Heart right ventricle (tissue), 16 donors: Measurements from ENCODE around the gene PTCD2. TPM values are rescaled to one million over a fixed set of nuclear protein-coding genes. Genes with fewer than 3 reads are reported as not detected.
"Not testable (repeated sequence)": the region's sequence is repeated elsewhere in the genome, so short reads cannot be mapped to it uniquely, and the experiment has no call there.

Experiments
- ATAC-seq, 8 donors: fragments of 200-7000 bp; cut with Tn5 transposase; one replicate each; pipeline ENCODE4 v1.9.1; 2020; ENCODE audit warnings: mild to moderate bottlenecking in 8 of 8, moderate library complexity in 8 of 8, moderate number of reproducible peaks in 1 of 8
- DNase-seq, 2 donors: peaks; one replicate each; pipeline ENCODE4 v3.0.0-alpha.2; 2020
- H3K27ac ChIP-seq, 10 donors: fragments of 200-600 bp; sonication (generic) in 2 of 10; one replicate each; pipeline versions ENCODE4 v1.5.0 to v1.8.0; 2020 to 2022; ENCODE audit warnings: mild to moderate bottlenecking in 3 of 10
- H3K27me3 ChIP-seq, 7 donors: fragments of 200-600 bp; one replicate each; pipeline ENCODE4 v1.8.0; 2021 to 2022; ENCODE audit warnings: mild to moderate bottlenecking in 2 of 7
- H3K36me3 ChIP-seq, 9 donors: fragments of 200-600 bp; sonication (generic) in 1 of 9; one replicate each; pipeline versions ENCODE4 v1.5.0 to v1.8.0; 2020 to 2022; ENCODE audit warnings: mild to moderate bottlenecking in 2 of 9
- H3K4me1 ChIP-seq, 9 donors: fragments of 200-600 bp; sonication (generic) in 1 of 9; one replicate each; pipeline versions ENCODE4 v1.5.0 to v1.8.0; 2020 to 2022; ENCODE audit warnings: mild to moderate bottlenecking in 4 of 9
- H3K4me3 ChIP-seq, 10 donors: fragments of 200-600 bp; sonication (generic) in 2 of 10; one replicate each; pipeline versions ENCODE4 v1.5.0 to v1.8.0; 2020 to 2022; ENCODE audit warnings: mild to moderate bottlenecking in 7 of 10, moderate library complexity in 2 of 10
- H3K9me3 ChIP-seq, 11 donors: fragments of 200-600 bp in 10 of 11; sonication (generic) in 2 of 11; one replicate each; pipeline versions ENCODE4 v1.5.0 to v1.8.0; 2013 to 2022; ENCODE audit warnings: mild to moderate bottlenecking in 2 of 11, control low read depth in 1 of 11, moderate library complexity in 1 of 11
- CTCF ChIP-seq, 9 donors: fragments of 200-600 bp; sonication (generic) in 2 of 9; IDR thresholded peaks; one replicate each; pipeline versions ENCODE4 v1.5.0 to v1.8.0; 2021 to 2022; ENCODE audit warnings: antibody characterized with exemption in 9 of 9, mild to moderate bottlenecking in 5 of 9, moderate library complexity in 1 of 9
- WGBS, 2 donors: extraction: QIAGEN DNeasy Blood & Tissue Kit; methylation state at CpG; one replicate each; pipeline ENCODE4 v1.1.7; 2013; ENCODE audit warnings: inconsistent platforms in 1 of 2; 5-methylcytosine and 5-hydroxymethylcytosine counted together
- intact Hi-C, 10 donors: fragments of 100-400 bp; cut with DNase I; formaldehyde crosslinking; loops; one replicate each; pipeline versions ENCODE4 v1.11.1 to v1.14.2; 2022
- polyA plus RNA-seq, 2 donors: library from polyadenylated mRNA; stranded (reverse); fragments of 200-250 nt; gene quantifications; one replicate each; pipeline ENCODE4 v1.2.3, GENCODE V29; 2013
- total RNA-seq, 10 donors: library from RNA; stranded (reverse); fragmentation: NEBNext Ultra II Directional in 3 of 10; extraction: Animal tissue kit (Norgen Biotek cat#: 25700) in 3 of 10; gene quantifications; one replicate each; pipeline versions ENCODE4 v1.2.1 to v1.2.4, GENCODE V29; 2021 to 2023
- donor health status: Arrhythmogenic right ventricular cardiomyopathy.
- donor health status: ischemic (EF 13 %, LVEDD 7.1; RV severe dilation, severe dysfunction).
- donor health status: healthy with polysubstance abuse.
- donor health status: DM: no; HTN: yes; CAD: no.
- donor health status: DM: no; HTN: no; CAD: no.
- donor health status: ischemic (EF 25% LVEDD 6.9; RV normal size, moderate dysfunction).
- donor health status: ischemic (EF 25% LVEDD 5.7; RV mildly dilated, moderate dysfunction).
- donor health status: healthy.
- donor health status: DM: yes; HTN: yes; CAD: no.
- donor health status: Ischemic cardiomyopathy.
- donor health status: ischemic (EF 35%, LVEDD 5.7; RV mildly dilated, moderate dysfunction).
- donor health status: nonischemic (EF 11% LVEDD 7.7; RV severe dilation, severe dysfunction).
- donor health status: DM: yes; HTN: yes; CAD: no.
- donor health status: PGD.
- donor health status: ischemic (EF 29% LVEDD 5.4; RV normal size, mild dysfunction).
- donor health status: nonischemic (EF 23%, LVEDD 6.1; RV moderate dilation, normal function).

The PTCD2 gene
- total and polyA plus RNA-seq, 12 donors, result 1.8 to 28.9 (median 20.5) TPM

GRCh38 chr5:72307968-72308852 lies 12.0 kb upstream of the PTCD2 start:
- intact Hi-C loops, result loop anchor here (1.0 to 10.0 kb wide), 13 partner anchors 27 to 526 kb away; no protein-coding TSS in a partner anchor
- peak overlapping the region; percentile 68 to 97 (median 94) for H3K27ac ChIP-seq
- DNase-seq (peak; percentile 97 to 98), ATAC-seq (peak; percentile 98 to 100 (median 99))
- H3K36me3 ChIP-seq, result peaks cover 0 to 44% (median 15%) of the 10 kb centered on the region in 9 donors
- H3K9me3 ChIP-seq, result no peaks in the 10 kb centered on the region
- no peaks in the 10 kb centered on the region for H3K27me3 ChIP-seq
- peaks cover 0 to 28% (median 12%) of the 10 kb centered on the region in 9 donors for H3K4me1 ChIP-seq
- 1 to 2% methylated on average over 76 of the region's 76 CpGs for WGBS, 2 donors
- peak; percentile 84 to 98 (median 93) for TF ChIP-seq CTCF (IDR thresholded peaks at IDR 0.05)
- peak overlapping the region; percentile 44 to 82 (median 70) for H3K4me3 ChIP-seq

GRCh38 chr5:72308853-72309191 lies 11.4 kb upstream of the PTCD2 start:
- H3K4me3 ChIP-seq, result peak overlapping the region in 4 of 10 donors; percentile 71 to 82 (median 78)
- intact Hi-C loops, result loop anchor here (1.0 to 10.0 kb wide), 12 partner anchors 28 to 527 kb away; no protein-coding TSS in a partner anchor
- H3K36me3 ChIP-seq, result peaks cover 0 to 50% (median 15%) of the 10 kb centered on the region in 9 donors
- H3K27me3 ChIP-seq, result no peaks in the 10 kb centered on the region
- H3K27ac ChIP-seq, result peak overlapping the region in 8 of 10 donors; percentile 25 to 95 (median 92)
- WGBS, 2 donors, result 68 to 69% methylated on average over 6 of the region's 6 CpGs
- peaks cover 0 to 28% (median 12%) of the 10 kb centered on the region in 9 donors for H3K4me1 ChIP-seq
- no peaks in the 10 kb centered on the region for H3K9me3 ChIP-seq
- DNase-seq (no peak), ATAC-seq (no peak)
- no peak for TF ChIP-seq CTCF (IDR thresholded peaks at IDR 0.05)

GRCh38 chr5:72313141-72313540 lies 7.0 kb upstream of the PTCD2 start:
- TF ChIP-seq CTCF (IDR thresholded peaks at IDR 0.05), result no peak
- WGBS, 2 donors, result 87 to 96% methylated on average over 1 of the region's 1 CpG
- Histone ChIP-seq H3K4me3 (no peak overlapping the region), H3K4me1 (peaks cover 0 to 20% (median 17%) of the 10 kb centered on the region in 9 donors), H3K9me3 (no peaks in the 10 kb centered on the region), H3K27me3 (no peaks in the 10 kb centered on the region), H3K27ac (no peak overlapping the region), H3K36me3 (peaks cover 0 to 65% (median 15%) of the 10 kb centered on the region in 9 donors)
- DNase-seq (no peak), ATAC-seq (no peak)
- intact Hi-C loops, result loop anchor here in 4 of 10 donors (5.0 to 10.0 kb wide), 4 partner anchors 168 to 531 kb away; no protein-coding TSS in a partner anchor

GRCh38 chr5:72314571-72315172 lies 5.5 kb upstream of the PTCD2 start:
- Histone ChIP-seq H3K36me3 (peaks cover 0 to 57% (median 15%) of the 10 kb centered on the region in 9 donors), H3K4me3 (no peak overlapping the region), H3K9me3 (no peaks in the 10 kb centered on the region), H3K27ac (no peak overlapping the region), H3K4me1 (peaks cover 0 to 31% (median 21%) of the 10 kb centered on the region in 9 donors), H3K27me3 (no peaks in the 10 kb centered on the region)
- TF ChIP-seq CTCF (IDR thresholded peaks at IDR 0.05), result peak in 5 of 9 donors; percentile 17 to 42 (median 37)
- ATAC-seq (peak in 7 of 8 donors; percentile 60 to 80 (median 75)), DNase-seq (peak in 1 of 2 donors; percentile 63)
- WGBS, 2 donors, result 73 to 74% methylated on average over 3 of the region's 3 CpGs
- intact Hi-C loops, result loop anchor here in 4 of 10 donors (5.0 to 10.0 kb wide), 4 partner anchors 170 to 532 kb away; no protein-coding TSS in a partner anchor

- peak in 1 of 2 donors; percentile 22 for DNase-seq
- not testable (repeated sequence) for H3K27me3 ChIP-seq, H3K9me3 ChIP-seq
- peaks cover 0 to 39% (median 0%) of the 10 kb centered on the region in 9 donors for H3K36me3 ChIP-seq
- peak overlapping the region; percentile 60 to 91 (median 81) for H3K4me3 ChIP-seq
- H3K27ac ChIP-seq, result peak overlapping the region in 9 of 10 donors; percentile 59 to 86 (median 77)
- intact Hi-C loops, result loop anchor here in 2 of 10 donors (10.0 kb wide), 2 partner anchors 175 to 535 kb away; no protein-coding TSS in a partner anchor
- 8 to 10% methylated on average over 28 of the region's 28 CpGs for WGBS, 2 donors
- ATAC-seq, result peak in 4 of 8 donors; percentile 1 to 9 (median 6)
- peaks cover 0 to 37% (median 26%) of the 10 kb centered on the region in 9 donors for H3K4me1 ChIP-seq
These were observed 668 bp upstream of the PTCD2 start for GRCh38 chr5:72319435-72319975.
